OCI-M2 (cell line): ENCODE measurements around the gene PERM1.
"Not testable (repeated sequence)": the region's sequence is repeated elsewhere in the genome, so short reads cannot be mapped to it uniquely, and the experiment has no call there.

Experiments
- DNase-seq: peaks from one replicate; lab custom pipeline; 2025; ENCODE audit not compliant: unreplicated experiment; lab: John Stamatoyannopoulos, UW

The PERM1 gene

GRCh38 chr1:1014799-1015681 lies 33.1 kb upstream of the PERM1 start:
- DNase-seq = no peak

- no peak for DNase-seq
Observed at GRCh38 chr1:1013922-1014648, 32.2 kb upstream of the PERM1 start.

- peak; percentile 40 for DNase-seq
Observed at GRCh38 chr1:1013105-1013921, 31.4 kb upstream of the PERM1 start, which contains the start of gene ISG15. ISG15 (plus strand) TSS chr1:1013497; CDS start chr1:1013574, 77 bp downstream.

- not testable (repeated sequence) for DNase-seq
Observed at GRCh38 chr1:1012736-1013104, 30.8 kb upstream of the PERM1 start.

- DNase-seq = no peak
Observed at GRCh38 chr1:1011396-1011949, 29.6 kb upstream of the PERM1 start.

- DNase-seq = not testable (repeated sequence)
Observed at GRCh38 chr1:1010131-1010530, 28.2 kb upstream of the PERM1 start.

- no peak for DNase-seq
Observed at GRCh38 chr1:1006305-1007159, 24.6 kb upstream of the PERM1 start.

- DNase-seq = no peak
Observed at GRCh38 chr1:1005774-1006304, 23.9 kb upstream of the PERM1 start.

GRCh38 chr1:1004780-1005697 lies 23.1 kb upstream of the PERM1 start:
- no peak for DNase-seq

GRCh38 chr1:1004420-1004779 lies 22.5 kb upstream of the PERM1 start:
- DNase-seq = no peak

- DNase-seq = no peak
Observed at GRCh38 chr1:1003618-1004419, 21.9 kb upstream of the PERM1 start.

- no peak for DNase-seq
Observed at GRCh38 chr1:1001057-1001783, 19.3 kb upstream of the PERM1 start.

- no peak for DNase-seq
Observed at GRCh38 chr1:1000357-1001056, 18.6 kb upstream of the PERM1 start.

- DNase-seq = no peak
Observed at GRCh38 chr1:999725-1000356, 17.9 kb upstream of the PERM1 start, which contains the start of gene HES4. HES4 (minus strand) TSS chr1:1000097; CDS start chr1:999973, 124 bp downstream.

GRCh38 chr1:998995-999724 lies 17.3 kb upstream of the PERM1 start:
- no peak for DNase-seq

GRCh38 chr1:998745-998994 lies 16.8 kb upstream of the PERM1 start:
- DNase-seq = no peak
